Embryonic facial prominence (tissue), 1 donor: ENCODE measurements around the gene RTL3.
"Not testable (repeated sequence)": the region's sequence is repeated elsewhere in the genome, so short reads cannot be mapped to it uniquely, and the experiment has no call there.

Source experiments
- DNase-seq: peaks from one replicate; pipeline ENCODE4 v3.0.0-alpha.2; 2016; ENCODE audit errors: extremely low spot score

The RTL3 gene

DNA sequence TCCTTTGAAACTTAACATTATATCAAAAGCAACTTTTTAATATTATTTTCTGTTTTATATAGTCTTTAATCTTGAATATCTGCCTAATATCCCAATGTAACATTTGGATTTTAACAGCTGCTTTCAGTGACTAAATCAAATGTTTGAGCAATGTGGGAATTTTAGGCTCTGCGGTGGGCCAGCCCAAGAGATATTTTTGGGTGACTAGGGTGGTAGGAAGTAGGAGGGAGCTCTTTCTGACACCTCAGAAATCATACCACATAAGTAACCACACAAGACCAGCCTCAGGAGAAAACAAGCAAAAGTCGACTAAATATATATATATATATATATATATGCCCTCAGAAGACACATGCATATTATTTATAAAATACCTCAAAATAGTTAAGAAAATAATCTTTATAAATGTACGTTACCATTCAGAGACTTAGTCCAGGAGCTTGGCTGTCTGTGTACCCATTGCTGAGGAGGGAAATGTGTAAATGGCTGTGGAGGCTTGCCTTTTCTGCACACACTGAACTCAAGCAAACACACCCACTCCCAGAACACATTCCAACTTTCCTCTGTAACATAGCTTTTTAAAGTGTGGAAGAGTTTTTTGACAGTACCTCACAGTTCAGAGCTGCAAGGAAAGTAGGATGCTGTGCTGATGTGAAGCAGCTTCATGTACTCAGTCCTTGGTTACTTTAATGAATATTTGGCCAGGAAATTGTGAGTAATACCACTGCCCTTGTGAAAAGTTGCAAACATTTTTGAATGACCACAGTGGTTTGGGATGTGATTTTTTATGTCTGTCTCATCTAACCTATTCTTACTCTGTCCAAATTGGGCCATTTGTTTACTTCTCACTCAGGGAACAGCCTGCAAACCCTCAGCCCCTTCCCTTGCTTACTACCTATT lies at the start of gene RTL3:
Gene RTL3, minus strand, starts transcription at position 484 of the 900 bp plus-strand sequence. CDS start 908 bp downstream, outside the sequence.
- DNase-seq, result no peak

GRCh38 chrX:78708816-78709215 lies 49.7 kb upstream of the RTL3 start:
- no peak for DNase-seq

GRCh38 chrX:78708262-78708661 lies 49.1 kb upstream of the RTL3 start:
- DNase-seq, result no peak

DNA sequence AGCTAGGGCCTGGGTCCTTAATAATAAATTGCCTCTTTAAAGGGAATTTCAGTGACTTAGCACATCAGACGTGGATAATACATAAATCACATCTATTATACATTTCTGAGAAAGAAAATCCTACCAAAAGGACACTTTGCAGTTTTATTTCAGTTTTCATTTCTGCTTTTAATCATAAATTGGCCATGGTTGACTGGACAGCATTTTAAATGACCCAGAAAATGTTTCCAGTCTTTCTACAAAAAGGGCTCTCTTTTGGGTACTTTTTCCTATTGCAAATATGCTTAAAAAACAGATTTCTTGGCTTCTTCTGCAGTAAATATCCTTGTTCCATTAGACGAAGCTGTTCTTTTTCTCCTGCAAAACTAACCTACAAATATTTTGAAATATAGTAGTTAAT lies 46.9 kb upstream of the RTL3 start:
- no peak for DNase-seq

- no peak for DNase-seq
Observed at GRCh38 chrX:78693536-78693935, 34.4 kb upstream of the RTL3 start.

DNA sequence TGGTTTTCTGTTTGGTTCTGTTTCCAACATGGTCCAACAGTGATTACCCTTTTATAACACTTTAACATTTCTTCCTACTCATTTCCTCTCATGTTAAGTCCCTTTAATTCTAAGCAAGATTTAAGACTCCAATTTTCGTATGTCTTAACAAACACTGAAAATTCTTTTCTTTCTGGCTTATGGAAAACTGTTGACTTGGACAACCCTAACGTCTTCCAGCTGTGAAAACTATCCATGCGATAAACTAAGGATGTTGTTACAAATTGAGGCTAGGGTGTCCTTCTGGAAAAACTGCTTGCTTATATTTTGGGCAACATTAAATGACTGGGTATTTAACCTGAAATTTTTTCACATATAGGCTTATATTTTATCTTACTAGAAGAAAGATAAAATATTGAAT lies 33.9 kb upstream of the RTL3 start:
- DNase-seq, result no peak

DNA sequence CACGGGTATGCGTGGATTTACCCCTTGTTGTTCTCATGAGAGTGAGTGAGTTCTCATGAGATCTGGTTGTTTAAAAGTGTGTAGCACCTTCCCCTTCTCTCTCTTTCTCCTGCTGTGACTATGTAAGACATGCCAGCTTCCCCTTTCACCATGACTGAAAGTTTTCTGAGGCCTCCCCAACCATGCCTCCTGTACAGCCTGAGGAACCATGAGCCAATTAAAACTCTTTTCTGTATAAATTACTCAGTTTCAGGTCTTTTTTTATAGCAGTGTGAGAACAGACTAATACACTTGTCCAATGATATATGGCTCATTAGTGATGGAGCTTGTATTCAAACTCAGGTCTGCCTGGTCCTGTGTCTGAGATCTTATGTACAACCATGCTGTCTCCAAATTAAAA lies 28.5 kb upstream of the RTL3 start:
- DNase-seq, result no peak

DNA sequence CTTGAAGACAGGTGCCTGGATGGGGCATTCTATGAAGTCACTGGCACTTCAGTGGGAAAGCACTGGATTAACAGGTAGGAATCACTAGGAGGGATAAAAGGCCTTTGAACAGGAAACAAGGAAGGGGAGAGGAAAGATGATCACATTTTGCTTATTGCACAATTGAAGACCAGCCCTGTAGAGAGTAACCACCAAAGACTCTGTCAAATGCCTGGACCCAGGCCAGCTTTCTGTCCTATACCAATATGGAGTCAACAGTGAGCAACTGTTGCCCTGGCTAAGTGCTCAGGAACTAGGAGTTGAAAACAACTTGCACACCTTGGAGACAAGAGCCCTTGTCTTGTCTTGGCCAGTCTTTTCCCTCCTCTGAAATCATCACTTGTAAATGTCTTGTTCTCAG lies 14.1 kb upstream of the RTL3 start:
- DNase-seq, result no peak

GRCh38 chrX:78665342-78665741 lies 6.2 kb upstream of the RTL3 start:
- no peak for DNase-seq

DNA sequence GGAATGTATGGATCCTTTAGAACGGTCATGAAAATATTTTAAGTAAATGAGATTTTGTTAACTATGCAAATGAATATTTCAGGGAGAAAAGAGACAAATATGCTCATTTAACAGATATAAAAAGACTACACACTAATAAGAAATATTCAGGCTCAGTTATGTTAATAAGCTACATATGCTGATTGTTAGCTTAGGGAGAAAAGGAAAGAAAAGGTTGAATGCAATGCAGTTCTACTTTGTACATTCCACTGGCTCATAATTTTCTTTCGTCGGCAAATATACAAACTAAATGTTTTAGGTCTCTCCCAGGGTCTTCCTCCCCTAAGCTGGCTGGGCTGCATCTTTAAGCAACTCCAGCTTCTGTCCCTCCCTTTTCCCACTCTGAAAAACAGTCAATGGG lies 2.7 kb upstream of the RTL3 start:
- DNase-seq, result no peak

- no peak for DNase-seq
Observed at GRCh38 chrX:78659955-78660354, 827 bp upstream of the RTL3 start.

DNA sequence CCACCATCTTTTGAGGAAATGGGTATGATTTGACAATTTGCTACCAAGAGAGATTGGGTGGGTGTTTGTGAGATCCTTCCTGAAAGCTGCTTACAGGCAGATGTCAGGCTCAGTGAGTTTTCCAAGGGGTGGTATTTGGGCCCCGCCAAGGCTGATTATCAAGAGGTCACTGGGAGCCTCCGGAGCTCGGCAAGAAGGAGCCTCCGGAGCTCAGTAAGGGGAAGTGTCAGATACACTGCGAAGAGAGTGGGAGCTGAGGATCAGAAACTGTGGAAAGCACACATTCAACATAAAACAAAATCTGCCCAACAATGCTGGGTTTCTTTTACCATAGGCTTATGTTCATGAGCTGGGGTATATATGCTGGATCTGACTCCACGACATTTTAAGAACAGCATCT lies 714 bp downstream of the RTL3 start:
- DNase-seq, result no peak

DNA sequence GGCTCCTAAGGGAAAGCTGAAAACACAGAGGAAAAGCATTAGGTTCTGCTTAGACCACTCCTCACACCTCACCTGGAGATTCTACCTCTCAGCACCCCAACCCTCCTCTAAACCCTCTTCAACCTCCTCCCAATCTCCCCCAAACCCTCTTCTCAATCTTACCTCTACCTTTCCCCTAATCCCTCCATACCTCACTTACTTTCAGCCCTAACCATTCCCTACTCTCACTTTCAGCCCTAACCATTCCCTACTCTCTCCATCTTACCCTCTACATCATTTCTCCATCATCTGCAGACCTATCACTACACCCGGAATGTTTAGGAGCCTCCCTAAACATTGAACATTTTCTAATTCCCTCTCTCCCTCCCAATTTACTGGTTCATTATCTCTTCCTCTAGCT lies 3.5 kb downstream of the RTL3 start:
- no peak for DNase-seq

DNA sequence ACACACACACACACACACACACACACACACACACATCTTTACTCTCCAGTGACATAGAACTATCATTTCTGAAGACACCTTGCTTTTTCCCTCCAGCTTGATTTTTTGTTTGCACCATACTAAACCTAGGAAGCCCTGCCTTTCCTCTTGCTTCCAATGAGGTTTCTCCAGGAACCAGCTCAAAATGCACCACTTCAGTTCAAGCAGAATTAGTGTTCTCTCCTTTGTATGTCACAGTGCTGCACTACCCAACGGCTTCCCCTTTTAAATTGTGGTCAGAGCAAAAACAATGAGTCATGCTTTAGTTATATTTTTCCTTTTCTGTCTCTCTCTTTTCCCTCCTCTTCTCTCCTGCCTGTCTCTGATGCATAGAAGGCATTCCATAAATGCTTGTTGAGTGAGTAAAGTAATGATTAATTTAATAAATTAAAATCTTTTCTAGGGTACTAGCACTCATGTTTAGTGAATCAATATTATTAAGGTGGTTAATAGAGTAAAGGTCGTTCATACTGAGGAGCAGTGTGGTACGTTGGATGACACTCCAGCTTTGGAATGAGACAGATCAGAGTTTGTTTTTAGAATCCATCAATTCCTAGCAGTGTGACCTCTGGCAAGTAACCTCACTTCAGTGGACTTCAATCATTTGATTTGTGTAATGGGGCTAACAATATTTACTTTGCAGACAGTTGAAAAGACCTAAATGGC lies 5.9 kb downstream of the RTL3 start:
- no peak for DNase-seq

- peak; percentile 37 for DNase-seq
Observed at GRCh38 chrX:78650906-78651437, 8.2 kb downstream of the RTL3 start.

- no peak for DNase-seq
Observed at GRCh38 chrX:78643874-78644273, 15.3 kb downstream of the RTL3 start.

GRCh38 chrX:78643096-78643495 lies 16.0 kb downstream of the RTL3 start:
- DNase-seq, result no peak

GRCh38 chrX:78636096-78636495 lies 23.0 kb downstream of the RTL3 start:
- not testable (repeated sequence) for DNase-seq

DNA sequence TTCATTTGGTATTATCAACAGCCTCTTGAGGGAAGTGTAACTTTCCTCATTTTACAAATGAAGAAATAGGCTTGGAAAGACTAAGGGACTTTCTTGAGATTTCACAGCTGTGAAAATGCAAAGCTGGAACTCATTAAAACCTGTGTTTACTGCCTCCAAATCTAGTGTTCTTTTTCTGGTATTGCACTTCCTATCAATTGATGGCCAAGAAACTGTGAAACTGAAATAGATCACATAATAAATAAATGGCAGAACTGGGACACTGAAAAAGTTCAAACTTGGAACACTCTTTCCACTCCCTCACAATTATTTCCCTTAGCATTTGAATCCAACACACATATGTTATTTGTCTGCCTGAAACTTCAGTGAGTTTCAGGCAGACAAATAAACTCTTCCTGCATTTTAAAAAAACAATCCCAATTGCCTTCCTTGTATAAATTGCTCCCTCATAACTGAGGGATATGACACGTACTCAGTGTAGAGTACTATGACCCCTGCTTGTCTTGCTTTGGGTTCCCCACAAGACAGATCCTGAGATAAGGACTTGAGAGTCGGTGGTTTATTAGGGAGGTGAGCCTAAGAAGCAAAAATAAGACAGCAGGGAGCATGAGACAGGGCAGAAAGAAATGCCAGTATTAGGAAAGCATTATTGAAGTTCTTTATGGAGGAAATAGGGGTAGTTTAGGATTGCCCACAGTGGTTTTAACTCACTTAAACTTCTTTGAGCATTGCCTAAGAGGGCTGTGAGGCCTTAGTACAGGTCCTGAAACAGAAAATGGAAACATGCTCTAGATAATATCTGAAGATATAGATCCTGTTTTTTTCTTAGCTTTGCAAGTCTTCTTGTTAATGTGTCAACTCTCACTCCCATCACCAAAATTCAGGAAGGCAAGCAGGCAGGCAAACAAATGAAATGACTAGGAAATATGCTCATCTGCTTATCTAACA lies 33.9 kb downstream of the RTL3 start:
- DNase-seq, result no peak

DNA sequence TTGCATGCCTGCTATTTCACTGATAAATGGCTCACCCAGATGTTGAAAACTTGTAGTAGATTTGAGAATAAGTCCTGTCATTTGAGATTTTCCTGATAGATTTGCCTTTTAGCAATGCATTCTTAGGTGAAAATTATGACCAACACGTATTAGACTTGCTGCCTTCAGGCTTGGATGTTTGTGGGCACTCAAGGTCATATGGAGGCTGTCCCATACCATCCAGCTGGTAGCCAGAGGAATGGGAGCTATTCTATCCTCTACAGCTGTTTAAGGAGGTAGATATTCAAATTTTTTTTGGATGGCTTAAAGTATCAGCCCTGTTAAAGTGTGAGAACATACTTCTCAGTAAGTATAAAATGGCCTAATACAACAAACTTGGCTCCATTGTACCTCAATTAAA lies 34.7 kb downstream of the RTL3 start:
- no peak for DNase-seq

GRCh38 chrX:78622831-78623230 lies 36.3 kb downstream of the RTL3 start:
- DNase-seq, result no peak

DNA sequence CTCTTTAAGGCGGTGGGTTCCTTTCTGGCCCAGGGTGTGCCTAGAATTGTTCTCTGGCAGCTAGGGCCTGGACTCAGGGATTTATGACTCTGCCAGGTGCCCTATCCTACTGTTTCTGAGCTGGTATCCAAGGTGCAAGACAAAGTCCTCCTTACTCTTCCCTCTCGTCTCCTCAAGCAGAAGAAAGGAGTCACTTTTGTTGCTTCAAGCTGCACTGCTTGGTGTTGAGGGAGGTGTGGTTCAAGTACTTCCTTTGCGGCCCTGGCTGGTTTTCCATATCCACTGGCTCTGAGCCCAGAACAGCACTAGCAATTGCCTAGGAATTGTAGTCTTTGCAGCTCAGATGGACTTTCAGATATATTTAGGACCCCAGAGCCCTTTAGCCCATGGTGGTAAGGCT lies 39.3 kb downstream of the RTL3 start:
- DNase-seq, result no peak
